ENCODE measurements around the gene FLACC1.
"Not testable (repeated sequence)": the region's sequence is repeated elsewhere in the genome, so short reads cannot be mapped to it uniquely, and the experiment has no call there.

FLACC1 gene

DNA sequence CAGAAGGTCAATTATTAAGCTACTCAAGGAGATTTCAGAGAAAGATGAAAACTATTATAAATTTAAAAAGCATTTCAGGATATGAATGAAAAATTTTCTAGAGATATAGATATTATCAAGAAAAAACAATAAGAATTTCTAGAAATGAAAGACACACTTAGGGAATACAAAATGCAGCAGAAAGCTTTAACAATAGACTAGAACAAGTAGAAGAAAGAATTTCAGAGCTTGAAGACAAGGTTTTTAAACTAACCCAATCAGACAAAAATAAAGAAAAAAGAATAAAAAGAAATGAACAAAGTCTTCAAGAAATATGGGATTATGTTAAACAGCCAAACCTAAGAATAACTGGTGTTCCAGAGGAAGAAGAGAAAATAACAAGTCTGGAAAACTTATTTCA lies 34.4 kb downstream of the FLACC1 start:
- no peaks in the 10 kb centered on the region for H3K9me3 ChIP-seq (ENCODE audit: control insufficient read depth, low read length)
- no peak overlapping the region for H3K27ac ChIP-seq (ENCODE audit: insufficient read depth, low read length, poor library complexity, severe bottlenecking)
- no peak overlapping the region for H3K4me3 ChIP-seq (ENCODE audit: insufficient read depth, low read depth, low read length, poor library complexity, severe bottlenecking)
- H3K36me3 ChIP-seq (ENCODE audit: control insufficient read depth, insufficient read depth, low read length): peaks cover 4% of the 10 kb centered on the region
- H3K27me3 ChIP-seq (replicated peaks; ENCODE audit: control insufficient read depth, insufficient read depth, low read length, poor library complexity, severe bottlenecking): no peaks in the 10 kb centered on the region
- no peak for DNase-seq
- no peaks in the 10 kb centered on the region for H3K4me1 ChIP-seq (ENCODE audit: control insufficient read depth, insufficient read depth, low read length, poor library complexity, severe bottlenecking)

DNA sequence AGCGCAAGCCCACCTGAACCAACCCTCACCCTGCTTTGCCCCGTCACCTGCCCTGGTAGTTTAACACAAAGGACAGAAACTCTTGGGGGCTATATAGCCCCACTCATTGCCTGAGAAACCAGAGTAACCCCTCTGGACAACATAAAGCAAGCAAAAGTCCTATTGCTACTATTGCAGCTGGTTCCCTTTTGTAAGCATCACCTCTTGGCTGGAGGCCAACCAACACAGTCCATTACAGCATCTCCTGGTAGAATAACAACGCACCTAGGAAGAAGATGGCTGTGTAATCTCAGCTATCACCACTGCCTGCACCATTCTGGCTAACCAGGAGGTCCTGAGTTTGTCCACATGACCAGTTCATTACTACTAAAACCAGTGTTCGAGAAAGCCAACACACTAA lies 36.4 kb downstream of the FLACC1 start:
- no peak for DNase-seq
- H3K27me3 ChIP-seq (replicated peaks; ENCODE audit: control insufficient read depth, insufficient read depth, low read length, poor library complexity, severe bottlenecking): no peaks in the 10 kb centered on the region
- H3K27ac ChIP-seq (ENCODE audit: insufficient read depth, low read length, poor library complexity, severe bottlenecking): no peak overlapping the region
- peaks cover 4% of the 10 kb centered on the region for H3K36me3 ChIP-seq (ENCODE audit: control insufficient read depth, insufficient read depth, low read length)
- H3K4me1 ChIP-seq (ENCODE audit: control insufficient read depth, insufficient read depth, low read length, poor library complexity, severe bottlenecking): no peaks in the 10 kb centered on the region
- H3K9me3 ChIP-seq (ENCODE audit: control insufficient read depth, low read length): no peaks in the 10 kb centered on the region
- no peak overlapping the region for H3K4me3 ChIP-seq (ENCODE audit: insufficient read depth, low read depth, low read length, poor library complexity, severe bottlenecking)

DNA sequence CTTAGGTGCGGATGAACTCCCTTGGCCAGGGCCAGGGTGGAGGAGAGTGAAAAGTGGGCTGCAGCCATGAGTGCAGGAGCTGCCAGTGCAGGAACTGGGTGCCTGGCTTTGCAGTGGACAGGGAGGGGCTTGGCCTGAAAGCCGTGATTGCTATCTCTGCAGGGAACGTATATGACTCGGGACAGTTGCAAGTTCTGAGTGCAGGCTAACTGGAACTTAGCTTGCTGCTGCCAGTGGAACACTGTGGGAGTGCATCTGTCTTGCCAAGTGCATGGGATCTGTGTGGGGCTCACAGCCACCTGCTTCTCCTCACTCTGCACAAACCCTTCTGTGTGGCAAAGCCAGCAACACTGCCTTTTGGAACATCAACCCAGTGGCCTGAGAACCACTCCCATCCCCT lies 36.9 kb downstream of the FLACC1 start:
- Histone ChIP-seq H3K4me1 (ENCODE audit: control insufficient read depth, insufficient read depth, low read length, poor library complexity, severe bottlenecking) (no peaks in the 10 kb centered on the region), H3K36me3 (ENCODE audit: control insufficient read depth, insufficient read depth, low read length) (peaks cover 4% of the 10 kb centered on the region), H3K4me3 (ENCODE audit: insufficient read depth, low read depth, low read length, poor library complexity, severe bottlenecking) (no peak overlapping the region), H3K27ac (ENCODE audit: insufficient read depth, low read length, poor library complexity, severe bottlenecking) (no peak overlapping the region), H3K27me3 (replicated peaks; ENCODE audit: control insufficient read depth, insufficient read depth, low read length, poor library complexity, severe bottlenecking) (no peaks in the 10 kb centered on the region), H3K9me3 (ENCODE audit: control insufficient read depth, low read length) (no peaks in the 10 kb centered on the region)
- no peak for DNase-seq

DNA sequence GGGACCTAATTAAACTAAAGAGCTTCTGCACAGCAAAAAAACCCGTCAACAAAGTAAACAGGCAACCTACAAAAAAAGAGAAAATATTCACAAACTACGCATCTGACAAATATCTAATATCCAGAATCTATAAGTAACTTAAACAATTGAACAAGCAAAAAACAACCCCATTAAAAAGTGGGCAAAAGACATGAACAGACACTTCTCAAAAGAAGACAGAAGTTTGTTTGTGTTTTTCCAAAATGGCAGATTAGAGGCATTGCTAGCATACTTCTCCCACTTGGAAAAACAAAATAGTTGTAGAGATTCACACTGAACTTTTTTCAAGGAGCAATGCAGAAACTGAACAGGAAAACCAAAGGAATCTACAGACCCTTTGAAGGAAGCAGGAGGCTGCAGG lies 37.6 kb downstream of the FLACC1 start:
- Histone ChIP-seq H3K4me3 (ENCODE audit: insufficient read depth, low read depth, low read length, poor library complexity, severe bottlenecking) (no peak overlapping the region), H3K4me1 (ENCODE audit: control insufficient read depth, insufficient read depth, low read length, poor library complexity, severe bottlenecking) (no peaks in the 10 kb centered on the region), H3K9me3 (ENCODE audit: control insufficient read depth, low read length) (no peaks in the 10 kb centered on the region), H3K27ac (ENCODE audit: insufficient read depth, low read length, poor library complexity, severe bottlenecking) (no peak overlapping the region), H3K36me3 (ENCODE audit: control insufficient read depth, insufficient read depth, low read length) (peaks cover 4% of the 10 kb centered on the region), H3K27me3 (replicated peaks; ENCODE audit: control insufficient read depth, insufficient read depth, low read length, poor library complexity, severe bottlenecking) (no peaks in the 10 kb centered on the region)
- DNase-seq: no peak

DNA sequence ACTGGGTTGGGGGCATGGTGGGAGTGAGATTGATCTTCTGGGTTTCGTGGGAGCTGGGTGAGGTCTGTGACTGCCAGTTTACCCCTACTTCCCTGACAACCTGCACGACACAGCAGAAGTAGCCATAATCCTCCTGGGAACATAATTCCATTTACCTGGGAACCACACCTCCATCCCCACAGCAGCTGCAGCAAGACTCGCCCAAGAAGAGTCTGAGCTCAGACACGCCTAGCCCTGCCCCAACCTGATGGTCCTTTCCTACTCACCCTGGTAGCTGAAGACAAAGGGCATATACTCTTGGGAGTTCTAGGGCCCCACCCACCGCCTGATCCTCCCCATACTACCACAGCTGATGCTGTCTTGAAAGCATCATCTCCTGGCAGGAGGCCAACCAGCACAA lies 43.8 kb downstream of the FLACC1 start:
- Histone ChIP-seq H3K27ac (ENCODE audit: insufficient read depth, low read length, poor library complexity, severe bottlenecking) (no peak overlapping the region), H3K36me3 (ENCODE audit: control insufficient read depth, insufficient read depth, low read length) (no peaks in the 10 kb centered on the region), H3K9me3 (ENCODE audit: control insufficient read depth, low read length) (no peaks in the 10 kb centered on the region), H3K27me3 (replicated peaks; ENCODE audit: control insufficient read depth, insufficient read depth, low read length, poor library complexity, severe bottlenecking) (no peaks in the 10 kb centered on the region), H3K4me1 (ENCODE audit: control insufficient read depth, insufficient read depth, low read length, poor library complexity, severe bottlenecking) (no peaks in the 10 kb centered on the region), H3K4me3 (ENCODE audit: insufficient read depth, low read depth, low read length, poor library complexity, severe bottlenecking) (no peak overlapping the region)
- DNase-seq: no peak

DNA sequence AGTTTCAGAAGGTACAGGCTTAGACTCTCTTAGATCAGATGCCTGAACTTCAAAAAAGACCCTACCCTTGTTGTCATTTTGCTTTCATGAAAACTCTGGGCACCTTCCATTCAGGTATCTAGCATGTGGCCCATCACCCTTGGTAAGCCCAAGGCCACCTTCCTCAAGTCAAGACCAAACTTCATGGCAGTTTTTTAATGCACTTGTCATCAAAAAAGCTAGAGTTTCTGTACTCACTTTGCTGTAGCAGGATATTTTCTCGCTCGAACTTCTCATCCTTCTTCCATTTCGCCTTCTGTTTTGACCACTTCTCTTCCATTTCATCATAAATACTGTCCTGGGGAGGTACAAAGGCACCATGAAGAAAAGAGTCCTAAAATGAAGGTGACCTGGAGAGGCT lies 48.2 kb downstream of the FLACC1 start:
- no peaks in the 10 kb centered on the region for H3K36me3 ChIP-seq (ENCODE audit: control insufficient read depth, insufficient read depth, low read length)
- H3K4me1 ChIP-seq (ENCODE audit: control insufficient read depth, insufficient read depth, low read length, poor library complexity, severe bottlenecking): no peaks in the 10 kb centered on the region
- H3K27ac ChIP-seq (ENCODE audit: insufficient read depth, low read length, poor library complexity, severe bottlenecking): no peak overlapping the region
- DNase-seq: no peak
- H3K27me3 ChIP-seq (replicated peaks; ENCODE audit: control insufficient read depth, insufficient read depth, low read length, poor library complexity, severe bottlenecking): no peaks in the 10 kb centered on the region
- no peaks in the 10 kb centered on the region for H3K9me3 ChIP-seq (ENCODE audit: control insufficient read depth, low read length)
- no peak overlapping the region for H3K4me3 ChIP-seq (ENCODE audit: insufficient read depth, low read depth, low read length, poor library complexity, severe bottlenecking)

DNA sequence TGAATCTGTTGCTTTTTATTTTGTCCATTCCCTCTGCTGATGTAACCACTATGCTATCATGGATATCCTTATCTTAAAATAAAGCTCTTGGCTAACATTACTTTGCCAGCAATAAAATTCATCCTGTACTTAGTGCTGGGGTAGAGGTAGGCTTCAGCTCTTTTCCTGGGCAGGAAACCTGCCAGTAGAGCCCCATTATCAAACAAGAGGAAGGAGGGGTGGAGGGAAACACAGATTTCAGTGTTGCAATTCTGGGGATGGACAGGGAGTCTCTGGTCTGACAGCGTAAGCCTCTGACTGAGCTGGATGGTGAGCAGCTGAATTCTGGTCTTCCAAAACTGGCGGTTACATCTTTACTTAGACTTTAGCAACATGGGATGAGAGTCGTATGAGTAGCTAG lies 49.3 kb downstream of the FLACC1 start:
- no peaks in the 10 kb centered on the region for H3K9me3 ChIP-seq (ENCODE audit: control insufficient read depth, low read length)
- H3K27me3 ChIP-seq (replicated peaks; ENCODE audit: control insufficient read depth, insufficient read depth, low read length, poor library complexity, severe bottlenecking): no peaks in the 10 kb centered on the region
- no peak for DNase-seq
- H3K4me1 ChIP-seq (ENCODE audit: control insufficient read depth, insufficient read depth, low read length, poor library complexity, severe bottlenecking): no peaks in the 10 kb centered on the region
- no peak overlapping the region for H3K4me3 ChIP-seq (ENCODE audit: insufficient read depth, low read depth, low read length, poor library complexity, severe bottlenecking)
- no peak overlapping the region for H3K27ac ChIP-seq (ENCODE audit: insufficient read depth, low read length, poor library complexity, severe bottlenecking)
- H3K36me3 ChIP-seq (ENCODE audit: control insufficient read depth, insufficient read depth, low read length): no peaks in the 10 kb centered on the region

DNA sequence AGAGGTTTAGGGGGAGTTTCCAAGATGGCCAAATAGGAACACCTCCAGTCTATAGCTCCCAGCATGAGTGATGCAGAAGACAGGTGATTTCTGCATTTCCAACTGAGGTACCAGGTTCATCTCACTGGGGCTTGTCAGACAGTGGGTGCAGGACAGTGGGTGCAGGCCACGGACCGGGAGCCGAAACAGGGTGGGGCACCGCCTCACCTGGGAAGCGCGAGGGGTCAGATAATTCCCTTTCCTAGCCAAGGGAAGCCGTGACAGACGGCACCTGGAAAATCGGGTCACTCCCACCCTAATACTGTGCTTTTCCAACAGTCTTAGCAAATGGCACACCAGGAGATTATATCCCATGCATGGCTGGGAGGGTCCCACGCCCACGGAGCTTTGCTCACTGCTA lies 57.2 kb downstream of the FLACC1 start:
- not testable (repeated sequence) for H3K36me3 ChIP-seq (ENCODE audit: control insufficient read depth, insufficient read depth, low read length); H3K4me1 ChIP-seq (ENCODE audit: control insufficient read depth, insufficient read depth, low read length, poor library complexity, severe bottlenecking); DNase-seq; H3K9me3 ChIP-seq (ENCODE audit: control insufficient read depth, low read length); H3K27me3 ChIP-seq (replicated peaks; ENCODE audit: control insufficient read depth, insufficient read depth, low read length, poor library complexity, severe bottlenecking); H3K4me3 ChIP-seq (ENCODE audit: insufficient read depth, low read depth, low read length, poor library complexity, severe bottlenecking); H3K27ac ChIP-seq (ENCODE audit: insufficient read depth, low read length, poor library complexity, severe bottlenecking)

DNA sequence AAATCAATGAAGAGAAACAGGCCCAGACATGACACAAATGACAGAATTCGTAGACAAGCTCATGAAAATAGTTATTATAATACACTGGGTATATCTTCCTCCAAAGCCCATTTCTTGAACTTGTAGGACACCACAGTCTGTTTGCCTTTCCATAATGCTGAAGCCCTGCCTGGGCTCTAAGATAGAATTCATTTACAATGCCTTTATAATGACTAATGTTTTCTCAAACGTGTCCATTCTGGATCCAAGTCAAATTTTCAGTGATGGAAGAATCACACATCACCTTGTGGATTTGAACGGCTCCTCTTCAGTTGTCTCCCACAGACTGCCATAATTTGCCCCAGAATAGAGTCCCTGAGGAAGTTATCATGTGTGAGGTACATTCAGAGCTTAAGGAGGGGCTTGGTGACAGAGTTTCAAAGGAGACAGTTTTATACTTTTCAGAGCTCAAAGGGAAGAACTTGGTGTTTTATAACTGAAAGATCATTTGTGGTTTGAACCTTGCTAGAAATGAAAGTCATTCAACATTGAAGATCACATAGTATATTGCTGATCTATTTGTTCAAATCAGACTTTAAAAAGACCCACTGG lies 58.6 kb downstream of the FLACC1 start:
- Histone ChIP-seq H3K27me3 (replicated peaks; ENCODE audit: control insufficient read depth, insufficient read depth, low read length, poor library complexity, severe bottlenecking) (no peaks in the 10 kb centered on the region), H3K27ac (ENCODE audit: insufficient read depth, low read length, poor library complexity, severe bottlenecking) (no peak overlapping the region), H3K4me1 (ENCODE audit: control insufficient read depth, insufficient read depth, low read length, poor library complexity, severe bottlenecking) (no peaks in the 10 kb centered on the region), H3K36me3 (ENCODE audit: control insufficient read depth, insufficient read depth, low read length) (no peaks in the 10 kb centered on the region), H3K4me3 (ENCODE audit: insufficient read depth, low read depth, low read length, poor library complexity, severe bottlenecking) (no peak overlapping the region), H3K9me3 (ENCODE audit: control insufficient read depth, low read length) (no peaks in the 10 kb centered on the region)
- no peak for DNase-seq

DNA sequence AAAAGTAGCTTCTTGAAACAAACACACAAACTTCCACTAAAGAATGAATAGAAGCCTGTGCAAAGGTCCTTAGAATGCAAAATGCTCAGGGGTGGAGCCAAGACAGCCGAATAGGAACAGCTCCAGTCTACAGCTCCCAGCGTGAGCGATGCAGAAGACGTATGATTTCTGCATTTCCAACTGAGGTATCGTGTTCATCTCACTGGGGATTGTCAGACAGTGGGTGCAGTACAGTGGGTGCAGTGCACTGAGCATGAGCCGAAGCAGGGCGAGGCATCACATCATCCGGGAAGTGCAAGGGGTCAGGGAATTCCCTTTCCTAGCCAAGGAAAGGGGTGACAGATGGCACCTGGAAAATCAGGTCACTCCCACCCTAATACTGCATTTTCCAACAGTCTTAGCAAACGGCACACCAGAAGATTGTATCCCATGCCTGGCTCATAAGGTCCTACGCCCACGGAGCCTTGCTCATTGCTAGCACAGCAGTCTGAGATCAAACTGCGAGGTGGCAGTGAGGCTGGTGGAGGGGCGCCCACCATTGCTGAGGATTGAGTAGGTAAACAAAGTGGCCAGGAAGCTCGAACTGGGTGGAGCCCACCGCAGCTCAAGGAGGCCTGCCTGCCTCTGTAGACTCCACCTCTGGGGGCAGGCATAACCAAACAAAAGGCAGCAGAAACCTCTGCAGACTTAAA lies 66.5 kb downstream of the FLACC1 start:
- H3K4me1 ChIP-seq (ENCODE audit: control insufficient read depth, insufficient read depth, low read length, poor library complexity, severe bottlenecking); H3K27me3 ChIP-seq (replicated peaks; ENCODE audit: control insufficient read depth, insufficient read depth, low read length, poor library complexity, severe bottlenecking); H3K4me3 ChIP-seq (ENCODE audit: insufficient read depth, low read depth, low read length, poor library complexity, severe bottlenecking); H3K9me3 ChIP-seq (ENCODE audit: control insufficient read depth, low read length); DNase-seq; H3K27ac ChIP-seq (ENCODE audit: insufficient read depth, low read length, poor library complexity, severe bottlenecking): not testable (repeated sequence)
- H3K36me3 ChIP-seq (ENCODE audit: control insufficient read depth, insufficient read depth, low read length): peaks cover 43% of the 10 kb centered on the region

Data from effector memory CD4-positive, alpha-beta T cell (primary cell).